Lung microvascular endothelial cell (primary cell): ENCODE measurements around the gene RUFY2. TPM values are rescaled to one million over a fixed set of nuclear protein-coding genes. Genes with fewer than 3 reads are reported as not detected.

ENCODE experiments used
- DNase-seq, 2 donors: peaks; one replicate each; pipeline versions ENCODE4 v3.0.0 to v3.0.0-alpha.2; 2010; ENCODE audit warnings: low read depth in 2 of 2
- total RNA-seq: library from RNA; depleted of rRNA; stranded (reverse); fragments of >200 nt; gene quantifications from 2 replicates; pipeline ENCODE4 v1.2.1, GENCODE V29; 2014

Gene RUFY2, protein sequence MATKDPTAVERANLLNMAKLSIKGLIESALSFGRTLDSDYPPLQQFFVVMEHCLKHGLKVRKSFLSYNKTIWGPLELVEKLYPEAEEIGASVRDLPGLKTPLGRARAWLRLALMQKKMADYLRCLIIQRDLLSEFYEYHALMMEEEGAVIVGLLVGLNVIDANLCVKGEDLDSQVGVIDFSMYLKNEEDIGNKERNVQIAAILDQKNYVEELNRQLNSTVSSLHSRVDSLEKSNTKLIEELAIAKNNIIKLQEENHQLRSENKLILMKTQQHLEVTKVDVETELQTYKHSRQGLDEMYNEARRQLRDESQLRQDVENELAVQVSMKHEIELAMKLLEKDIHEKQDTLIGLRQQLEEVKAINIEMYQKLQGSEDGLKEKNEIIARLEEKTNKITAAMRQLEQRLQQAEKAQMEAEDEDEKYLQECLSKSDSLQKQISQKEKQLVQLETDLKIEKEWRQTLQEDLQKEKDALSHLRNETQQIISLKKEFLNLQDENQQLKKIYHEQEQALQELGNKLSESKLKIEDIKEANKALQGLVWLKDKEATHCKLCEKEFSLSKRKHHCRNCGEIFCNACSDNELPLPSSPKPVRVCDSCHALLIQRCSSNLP
- 14.4 and 17.3 TPM in 2 replicates for total RNA-seq

DNA sequence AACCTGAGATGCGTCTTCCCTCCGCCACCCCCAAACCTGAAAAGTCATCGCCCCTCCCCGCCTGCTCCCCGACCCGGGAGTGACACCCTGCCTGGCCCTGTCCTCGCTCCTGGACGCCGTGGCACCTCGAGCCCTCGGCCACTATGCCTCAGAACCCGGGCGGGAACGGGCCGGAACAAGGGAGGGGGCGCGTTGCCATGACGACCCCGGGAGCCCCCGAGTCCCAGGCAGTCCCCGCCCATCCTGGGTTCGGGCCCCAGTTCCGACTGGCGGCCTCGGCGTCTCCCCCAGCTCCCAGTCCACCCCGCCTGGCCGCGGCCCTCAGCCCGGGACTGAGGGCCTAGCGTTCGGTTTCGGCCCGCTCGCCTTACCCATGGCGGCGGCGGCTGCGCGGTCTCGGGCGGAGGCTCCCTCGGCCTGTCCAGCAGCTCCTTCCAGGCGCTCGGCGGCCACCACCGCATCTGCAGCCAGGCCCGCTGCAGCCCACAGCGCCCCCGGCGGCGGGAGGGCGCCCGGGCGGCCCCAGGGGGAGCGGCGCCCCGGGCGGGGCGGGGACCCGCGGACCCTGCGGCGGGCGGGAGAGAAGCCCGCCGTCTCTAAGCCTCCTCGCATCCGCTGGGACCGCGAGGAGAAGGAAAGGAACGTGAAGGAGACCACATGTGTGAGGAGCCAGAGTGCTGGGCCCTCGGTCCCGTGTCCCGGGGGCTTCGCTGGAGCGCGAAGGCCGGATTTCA is at the start of gene RUFY2:
RUFY2 (minus strand) TSS at position 463 of the 734 bp plus-strand sequence; CDS start at position 375, 88 bp downstream.
- peak; percentile 82 to 85 for DNase-seq

DNA sequence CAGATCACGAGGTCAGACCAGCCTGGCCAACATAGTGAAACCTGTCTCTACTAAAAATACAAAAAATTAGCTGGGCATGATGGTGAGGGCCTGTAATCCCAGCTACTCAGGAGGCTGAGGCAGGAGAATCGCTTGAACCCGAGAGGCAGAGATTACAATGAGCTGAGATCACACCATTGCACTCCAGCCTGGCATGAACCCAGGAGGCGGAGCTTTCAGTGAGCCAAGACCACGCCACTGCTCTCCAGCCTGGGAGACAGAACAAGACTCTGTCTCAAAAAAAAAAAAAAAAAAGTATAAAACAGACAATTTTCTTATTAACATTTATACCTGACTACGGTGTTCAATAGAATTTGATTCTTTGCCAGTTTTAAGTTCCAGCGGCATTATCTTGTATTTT is 42.6 kb upstream of the RUFY2 start:
- DNase-seq: peak in 1 of 2 donors; percentile 15

DNA sequence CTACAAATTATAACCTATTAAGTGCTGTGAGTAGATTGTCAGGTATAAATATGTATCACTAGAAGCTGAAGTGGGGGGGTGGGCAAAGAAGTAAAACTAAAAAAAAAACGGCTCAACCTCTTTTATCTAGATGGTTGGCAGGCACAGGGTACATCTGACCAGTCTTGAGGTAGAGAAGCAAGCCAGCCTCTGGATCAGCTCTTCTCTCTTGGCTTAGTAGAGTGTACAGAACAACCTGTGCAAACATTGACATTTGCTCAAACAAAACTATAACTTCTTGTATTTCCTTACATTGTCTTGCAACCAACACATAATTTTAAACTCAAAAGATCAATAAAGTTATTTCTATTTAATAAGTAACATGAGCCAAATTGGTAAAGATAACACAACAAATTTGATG is 39.1 kb upstream of the RUFY2 start:
- no peak for DNase-seq

DNA sequence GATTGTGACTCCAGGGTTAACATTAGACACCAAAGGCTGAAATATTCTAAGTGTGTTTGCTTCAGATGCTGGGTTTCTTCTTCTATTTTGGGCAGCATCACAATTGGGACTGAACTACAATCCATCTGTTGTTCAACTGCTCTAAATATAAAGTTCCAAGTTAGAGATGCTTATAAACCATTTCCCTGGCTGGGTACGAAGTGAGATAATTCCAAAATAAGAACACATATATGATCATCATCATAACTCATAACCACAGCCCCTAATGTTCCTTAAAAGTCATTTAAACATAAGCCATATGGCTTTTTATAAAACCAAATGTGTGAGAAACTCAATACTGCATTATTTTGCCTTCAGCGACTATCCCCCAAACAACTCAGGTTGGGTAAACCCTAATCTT is 35.9 kb upstream of the RUFY2 start:
- DNase-seq: no peak

DNA sequence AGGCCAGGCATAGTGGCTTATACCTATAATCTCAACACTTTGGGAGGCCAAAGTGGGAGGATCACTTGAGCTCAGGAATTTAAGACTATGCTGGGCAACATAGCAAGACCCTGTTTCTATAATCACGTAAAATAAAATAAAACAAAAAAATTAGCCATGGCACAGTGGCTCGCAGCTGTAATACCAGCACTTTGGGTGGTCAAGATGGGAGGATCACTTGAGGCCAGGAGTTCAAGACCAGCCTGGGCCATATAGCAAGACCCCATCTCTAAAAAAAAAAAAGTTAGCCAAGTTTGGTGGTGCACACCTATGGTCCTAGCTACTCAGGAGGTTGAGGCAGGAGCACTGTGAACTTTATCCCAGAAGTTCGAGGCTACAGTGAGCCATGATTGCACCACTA is 33.8 kb upstream of the RUFY2 start:
- no peak for DNase-seq

DNA sequence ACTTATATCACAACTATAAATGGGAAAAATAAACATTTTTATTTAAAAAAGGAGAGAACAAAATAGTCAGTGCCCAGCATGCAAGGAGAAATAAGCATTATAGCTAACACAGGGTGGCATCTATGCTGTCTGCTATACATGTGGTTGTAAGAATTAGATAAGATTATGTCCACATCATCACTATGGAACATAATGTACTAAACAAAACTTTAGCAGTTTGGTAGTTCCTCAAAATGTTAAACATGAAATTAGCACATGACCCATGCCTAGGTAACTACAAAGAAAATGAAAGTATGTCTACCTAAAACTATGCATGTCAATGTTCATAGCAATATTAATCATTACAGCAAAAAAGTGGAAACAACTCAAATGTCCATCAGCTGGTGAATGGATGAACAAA is 28.7 kb upstream of the RUFY2 start:
- DNase-seq: no peak

DNA sequence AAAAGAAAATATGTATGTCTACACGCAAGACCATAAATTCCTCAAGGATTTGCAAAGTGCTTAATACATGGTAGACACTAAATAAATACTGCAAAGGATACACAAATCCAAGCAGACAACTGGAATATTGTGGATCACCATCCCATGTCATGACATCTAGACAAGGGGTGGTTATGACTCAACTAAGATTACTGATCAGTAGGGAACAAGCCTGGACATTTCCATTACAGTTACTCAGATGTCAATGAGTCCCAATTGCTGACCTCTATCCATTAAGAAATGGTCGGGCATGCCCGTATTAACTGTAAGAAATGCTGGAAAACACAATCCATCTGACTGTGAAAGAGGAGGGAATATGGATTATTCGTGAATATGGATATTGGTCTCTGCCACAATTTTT is 27.6 kb upstream of the RUFY2 start:
- no peak for DNase-seq

DNA sequence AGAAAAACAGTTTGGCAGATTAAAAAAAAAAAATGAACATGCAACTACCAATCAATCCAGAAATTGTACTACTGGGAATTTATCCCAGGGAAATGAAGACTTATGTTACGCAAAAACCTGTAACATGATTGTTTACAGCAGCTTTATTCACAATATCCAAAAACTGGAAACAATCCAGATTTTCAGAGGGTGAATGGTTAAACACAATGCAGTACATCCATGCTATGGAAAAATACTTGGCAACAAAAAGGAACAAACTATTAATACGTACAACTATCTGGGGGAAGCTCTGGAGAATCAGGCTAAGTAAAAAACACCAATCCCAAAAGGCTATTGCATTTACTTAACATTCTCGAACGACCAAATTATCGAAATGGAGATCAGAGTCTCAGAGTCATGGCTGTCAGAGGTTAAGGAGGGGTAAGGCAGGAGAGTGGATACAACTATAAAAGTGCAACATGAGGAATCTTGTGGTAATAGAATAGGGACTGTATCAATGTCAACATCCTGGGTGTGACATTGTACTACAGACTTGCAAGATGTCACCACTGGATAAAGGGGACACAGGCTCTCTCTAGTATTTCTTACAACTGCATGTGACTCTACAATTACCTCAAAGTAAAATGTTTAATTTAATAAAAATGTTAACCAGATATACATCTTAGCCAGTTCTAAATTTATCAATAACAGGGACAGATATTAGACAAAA is 21.5 kb upstream of the RUFY2 start:
- peak in 1 of 2 donors; percentile 82 for DNase-seq

DNA sequence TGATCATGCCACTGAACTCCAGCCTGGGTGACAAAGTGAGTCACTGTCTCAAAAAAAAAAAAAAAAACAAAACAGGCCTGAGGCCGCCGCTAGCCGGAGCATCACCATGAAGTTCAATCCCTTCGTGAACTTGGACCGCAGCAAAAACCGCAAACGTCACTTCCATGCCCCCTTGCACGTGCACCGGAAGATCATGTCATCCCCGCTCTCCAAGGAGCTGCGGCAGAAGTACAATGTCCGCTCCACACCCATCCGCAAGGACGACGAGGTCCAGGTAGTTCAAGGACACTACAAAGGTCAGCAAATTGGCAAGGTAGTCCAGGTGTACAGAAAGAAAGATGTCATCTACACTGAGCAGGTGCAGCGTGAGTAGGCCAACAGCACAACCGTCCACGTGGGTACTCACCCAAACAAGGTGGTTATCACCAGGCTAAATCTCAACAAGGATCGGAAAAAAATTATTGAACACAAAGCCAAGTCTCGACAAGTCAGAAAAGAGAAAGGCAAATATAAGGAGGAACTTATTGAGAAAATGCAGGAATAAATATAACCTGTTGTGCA is 17.5 kb upstream of the RUFY2 start:
- no peak for DNase-seq

DNA sequence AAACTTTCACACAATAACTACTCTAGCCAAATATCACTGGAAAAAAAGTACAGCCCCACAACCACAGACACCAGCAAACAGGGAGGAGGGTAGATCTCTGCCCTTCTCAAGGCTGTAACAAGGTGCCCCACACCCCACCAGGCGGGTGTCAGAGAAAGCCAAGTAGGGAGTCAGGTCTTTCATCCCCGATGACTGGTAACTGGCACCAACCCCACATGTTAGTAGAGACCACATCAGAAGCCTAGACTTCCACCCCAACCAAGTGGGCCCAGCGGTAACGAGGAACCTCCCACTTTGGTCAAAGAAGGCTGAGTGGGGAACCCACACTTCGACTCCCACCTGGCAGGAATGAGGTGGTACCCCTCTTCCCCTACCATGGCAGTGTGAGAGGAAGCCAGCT is 16.4 kb upstream of the RUFY2 start:
- DNase-seq: peak in 1 of 2 donors; percentile 24

DNA sequence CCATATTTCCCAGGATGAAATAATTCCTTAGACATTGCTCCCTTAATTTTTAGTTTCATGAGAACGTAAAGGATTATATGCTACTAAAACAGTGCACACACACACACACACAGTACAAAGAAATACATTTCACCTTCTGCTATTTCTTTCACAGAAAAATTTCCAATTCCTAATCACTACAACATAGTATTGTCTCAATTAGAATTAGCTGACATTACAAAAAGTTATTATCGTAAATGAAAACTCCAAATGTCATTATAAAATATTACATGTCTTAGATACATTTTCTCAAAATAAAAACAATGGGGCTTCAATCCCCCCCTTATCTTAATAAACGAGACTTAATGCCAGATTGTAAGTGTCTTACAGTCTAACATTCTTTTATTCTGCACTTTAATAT is 12.3 kb upstream of the RUFY2 start:
- DNase-seq: no peak

DNA sequence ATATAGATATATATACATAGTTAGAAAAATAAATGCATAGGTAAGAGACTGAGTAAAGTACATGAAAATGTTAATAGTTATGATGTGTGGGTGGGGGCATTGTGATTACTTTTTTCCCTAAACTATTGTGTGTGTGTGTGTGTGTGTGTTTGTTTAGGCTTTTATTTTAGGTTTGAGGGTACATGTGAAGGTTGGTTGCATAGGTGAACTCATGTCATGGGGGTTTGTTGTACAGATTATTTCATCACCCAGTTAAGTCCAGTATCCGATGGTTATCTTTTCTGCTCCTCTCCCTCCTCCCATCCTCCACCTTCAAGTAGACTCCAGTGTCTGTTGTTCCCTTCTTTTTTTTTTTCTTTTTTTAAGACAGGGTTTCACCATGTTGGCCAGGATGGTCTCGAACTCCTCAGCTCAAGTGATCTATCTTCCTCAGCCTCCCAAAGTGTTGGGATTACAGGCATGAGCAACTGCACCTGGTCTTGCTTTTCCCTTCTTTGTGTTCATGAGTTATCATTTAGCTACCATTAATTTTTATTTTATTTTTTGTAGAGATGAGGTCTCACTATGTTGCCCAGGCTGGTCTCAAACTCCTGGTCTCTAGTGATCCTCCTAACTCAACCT is 1.9 kb upstream of the RUFY2 start:
- DNase-seq: no peak

DNA sequence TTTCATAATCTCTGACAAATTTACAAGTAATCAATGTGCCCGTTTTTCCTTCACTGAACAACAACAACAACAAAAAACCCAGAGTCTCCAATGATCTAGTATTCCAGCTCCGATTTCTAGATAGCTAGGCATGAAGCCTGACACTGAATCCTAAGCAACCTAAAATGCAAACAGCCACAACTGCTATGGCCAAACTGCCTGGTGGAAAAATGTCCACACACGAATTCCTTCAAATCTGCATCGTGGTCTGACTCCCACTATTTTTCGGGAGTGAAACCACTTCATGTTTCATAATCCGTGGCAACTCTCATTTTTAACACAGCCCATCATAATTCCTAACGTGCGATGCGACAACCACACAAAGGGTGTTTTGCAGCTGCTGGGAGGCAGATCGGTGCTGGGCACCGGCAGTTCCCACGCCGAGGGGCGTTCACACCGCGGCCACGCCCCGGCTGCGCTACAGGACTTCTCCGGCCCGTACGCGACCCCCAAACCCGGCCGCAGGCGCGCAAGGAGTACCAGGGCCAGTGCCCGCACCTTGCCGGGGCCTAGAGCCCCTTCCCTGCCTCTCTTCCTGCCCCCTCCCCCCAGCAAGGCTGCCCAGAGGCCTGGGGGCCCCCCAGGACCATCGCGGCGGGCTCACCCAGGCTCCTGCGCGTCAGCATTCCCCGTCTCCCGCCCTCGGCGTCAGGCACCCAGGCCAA is 814 bp downstream of the RUFY2 start:
- peak; percentile 69 to 78 for DNase-seq

DNA sequence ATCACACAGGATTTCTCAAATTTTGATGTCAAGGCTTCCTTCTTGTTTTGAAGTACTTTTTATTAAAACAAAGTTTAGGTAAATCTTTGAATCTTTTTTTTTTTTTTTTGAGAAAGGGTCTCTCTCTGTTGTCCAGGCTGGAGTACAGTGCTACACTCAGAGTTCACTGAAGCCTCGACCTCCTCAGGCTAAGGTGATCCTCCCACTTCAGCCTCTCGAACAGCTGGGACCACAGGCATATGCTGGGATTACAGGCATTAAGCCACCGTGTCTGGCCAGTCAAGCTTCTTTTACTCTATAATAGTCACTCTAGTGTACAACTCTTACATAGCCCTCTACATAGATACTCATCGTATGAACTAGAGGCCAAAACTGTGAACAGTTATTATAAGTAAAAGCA is 3.4 kb downstream of the RUFY2 start:
- DNase-seq: no peak

DNA sequence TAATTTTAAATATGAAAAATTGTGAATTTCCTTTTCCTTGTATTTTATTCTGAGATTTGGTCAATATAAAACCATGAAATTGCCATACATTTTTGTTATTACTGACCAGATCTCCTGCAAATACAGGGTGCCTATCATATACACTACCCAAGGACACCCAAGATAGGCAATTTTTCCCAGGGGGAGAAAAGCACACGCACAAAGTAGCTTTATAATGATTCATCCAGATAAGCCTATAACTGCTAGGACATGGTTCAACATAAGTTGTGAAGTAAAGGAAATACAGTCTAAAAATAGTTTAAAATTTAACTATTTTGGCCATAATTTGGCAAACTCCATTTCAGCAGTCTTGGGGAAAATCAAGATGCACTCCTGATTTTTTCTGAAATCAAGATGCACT is 4.8 kb downstream of the RUFY2 start:
- no peak for DNase-seq

DNA sequence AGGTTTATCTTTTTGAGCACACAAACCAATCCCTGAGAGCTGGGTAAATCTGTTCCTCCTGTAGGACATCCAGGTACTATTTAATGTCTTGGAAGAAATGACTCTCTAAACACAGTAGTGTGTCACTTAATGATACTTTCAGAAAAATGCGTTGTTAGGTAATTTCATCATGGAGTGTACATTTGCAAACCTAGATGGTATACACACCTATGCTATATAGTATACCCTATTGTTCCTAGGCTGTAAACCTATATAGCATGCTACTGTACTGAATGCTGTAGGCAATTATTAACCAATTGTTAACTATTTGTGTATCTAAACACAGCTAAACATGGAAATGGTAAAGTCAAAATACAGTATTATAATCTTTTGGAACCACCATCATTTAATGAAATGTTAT is 10.1 kb downstream of the RUFY2 start:
- DNase-seq: no peak

DNA sequence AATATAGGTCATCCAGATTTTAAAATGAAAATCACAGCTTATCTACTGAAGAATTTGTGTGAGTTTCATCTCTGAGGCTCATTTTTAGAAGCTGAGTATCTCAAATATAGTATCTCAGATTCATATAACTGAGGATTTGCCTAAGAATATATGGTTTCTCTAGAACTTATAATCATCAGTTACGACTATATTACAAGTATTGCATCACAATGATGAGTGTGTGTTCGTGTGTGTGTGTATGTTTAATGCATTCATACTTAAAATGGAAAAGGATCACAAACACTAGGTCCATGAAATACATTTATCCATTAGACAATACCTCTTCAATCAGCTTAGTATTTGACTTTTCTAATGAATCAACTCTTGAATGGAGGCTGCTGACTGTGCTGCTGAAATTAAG is 21.3 kb downstream of the RUFY2 start:
- DNase-seq: no peak

DNA sequence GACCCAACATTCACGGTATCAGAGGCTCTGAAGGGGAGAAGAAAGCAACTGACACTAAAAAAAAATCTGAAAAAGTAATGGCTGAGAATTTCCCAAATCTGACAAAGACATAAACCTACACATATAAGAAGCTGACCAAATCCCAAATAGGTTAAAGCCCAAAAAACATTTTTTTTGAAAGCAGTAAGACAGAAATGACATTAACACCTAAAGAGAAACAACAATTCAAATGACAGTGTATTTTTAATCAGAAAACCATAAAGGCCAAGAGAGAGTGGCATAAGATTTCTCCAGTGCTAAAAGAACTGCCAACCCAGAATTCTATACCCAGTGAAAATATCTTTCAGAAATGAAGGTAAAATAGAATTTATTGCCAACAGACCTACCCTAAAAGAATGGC is 35.5 kb downstream of the RUFY2 start:
- DNase-seq: no peak

DNA sequence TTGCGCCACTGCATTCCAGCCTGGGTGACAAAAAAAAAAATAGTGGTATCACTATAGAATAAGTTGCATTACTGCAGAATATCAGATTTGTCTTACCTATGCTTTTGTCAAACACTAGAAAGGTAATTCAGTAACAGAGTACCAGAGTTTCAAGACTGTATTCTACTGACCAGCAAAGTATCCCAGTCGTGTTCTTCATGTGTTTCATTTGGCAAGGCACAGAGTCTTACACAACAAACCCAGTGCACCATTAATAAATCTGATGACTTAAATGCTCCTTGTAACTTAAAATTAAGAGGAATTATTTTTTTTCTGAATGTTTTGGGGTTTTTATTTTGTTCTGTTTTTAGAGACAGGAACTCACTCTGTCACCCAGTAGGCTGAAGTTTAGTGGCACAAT is 40.0 kb downstream of the RUFY2 start:
- DNase-seq: no peak

DNA sequence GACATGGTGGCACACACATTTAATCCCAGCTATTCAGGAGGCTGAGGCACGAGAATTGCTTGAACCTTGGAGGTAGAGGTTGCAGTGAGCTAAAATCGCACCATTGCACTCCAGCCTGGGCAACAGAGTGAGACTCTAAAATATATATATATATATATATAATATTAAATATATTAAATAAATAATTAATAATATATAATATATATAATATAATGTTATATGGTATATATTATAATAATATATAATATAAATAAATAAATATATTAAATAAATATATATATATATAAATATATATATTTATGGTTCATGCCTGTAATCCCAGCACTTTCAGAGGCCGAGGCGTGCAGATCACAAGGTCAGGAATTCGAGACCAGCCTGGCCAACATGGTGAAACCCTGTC is 40.5 kb downstream of the RUFY2 start:
- no peak for DNase-seq

DNA sequence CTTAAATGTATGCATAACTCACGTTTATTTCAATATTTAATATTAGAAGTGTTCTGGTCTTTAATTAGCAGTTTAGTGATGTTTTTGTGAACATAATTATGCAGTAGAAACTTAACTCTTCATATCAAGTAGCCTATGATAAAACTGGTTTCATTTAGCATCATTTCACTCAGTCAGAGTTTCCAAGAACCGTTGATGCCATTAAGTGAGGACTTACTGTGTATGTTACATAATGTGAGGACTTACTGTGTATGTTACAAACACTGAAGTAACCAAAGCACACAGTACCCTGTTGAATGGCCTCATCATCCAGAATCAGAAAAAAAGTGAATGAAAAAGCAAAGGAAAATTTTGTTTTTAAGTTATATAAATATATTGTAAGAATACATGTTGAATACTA is 41.5 kb downstream of the RUFY2 start:
- DNase-seq: no peak
